Stomach (tissue), 9 donors: ENCODE data around the gene KCNG2. TPM values are rescaled to one million over a fixed set of nuclear protein-coding genes. Genes with fewer than 3 reads are reported as not detected.

Source experiments
- DNase-seq, 2 donors: peaks; one replicate each; pipeline versions ENCODE4 v3.0.0 to v3.0.0-alpha.2; 2013 to 2019
- H3K27ac ChIP-seq, 5 donors: fragments of 200-600 bp in 4 of 5; sonication (generic) in 4 of 5; one replicate each; pipeline ENCODE4 v1.5.1; 2013 to 2019; ENCODE audit warnings: mild to moderate bottlenecking in 1 of 5, moderate library complexity in 1 of 5
- H3K27me3 ChIP-seq, 3 donors: fragments of 200-600 bp; sonication (generic); one replicate each; pipeline ENCODE4 v1.5.1; 2017 to 2019; ENCODE audit warnings: mixed run types in 1 of 3
- H3K36me3 ChIP-seq, 4 donors: fragments of 200-600 bp; sonication (generic); 1 replicate in 3 of 4; 2 replicates in 1 of 4; pipeline ENCODE4 v1.5.1; 2016 to 2019
- H3K4me1 ChIP-seq, 4 donors: fragments of 200-600 bp; sonication (generic); one replicate each; pipeline ENCODE4 v1.5.1; 2016 to 2019
- H3K4me3 ChIP-seq, 4 donors: fragments of 200-600 bp; sonication (generic) in 3 of 4; one replicate each; pipeline ENCODE4 v1.5.1; 2016 to 2019; ENCODE audit warnings: mild to moderate bottlenecking in 1 of 4
- H3K9me3 ChIP-seq, 4 donors: fragments of 200-600 bp; sonication (generic); one replicate each; pipeline ENCODE4 v1.5.1; 2016 to 2019
- EP300 ChIP-seq: sonication (generic); formaldehyde crosslinking; IDR thresholded peaks from one replicate; pipeline ENCODE4 v1.6.1; 2017; ENCODE audit warnings: antibody characterized with exemption
- POLR2A ChIP-seq, 4 donors: fragments of 450-650 bp; IDR thresholded peaks; one replicate each; pipeline ENCODE4 v1.6.1; 2016; ENCODE audit warnings: antibody characterized with exemption in 4 of 4, control low read depth in 2 of 4, mild to moderate bottlenecking in 1 of 4, moderate library complexity in 1 of 4
- POLR2AphosphoS5 ChIP-seq, 3 donors: sonication (generic); formaldehyde crosslinking; IDR thresholded peaks; one replicate each; pipeline ENCODE4 v1.6.1; 2016; ENCODE audit warnings: antibody characterized with exemption in 3 of 3
- WGBS, 5 donors: extraction: QIAGEN DNeasy Blood & Tissue Kit in 3 of 5; methylation state at CpG; one replicate each; pipeline versions ENCODE4 v1.1.5 to v1.1.7; 2013 to 2018; 5-methylcytosine and 5-hydroxymethylcytosine counted together
- intact Hi-C: fragments of 100-400 bp; cut with DNase I; formaldehyde crosslinking; loops from one replicate; pipeline ENCODE4 v1.15.1; 2023; ENCODE audit warnings: low total_unique reads
- polyA plus RNA-seq, 3 donors: library from polyadenylated mRNA; stranded (reverse); fragments of 200-250 nt; gene quantifications; one replicate each; pipeline ENCODE4 v1.2.3, GENCODE V29; 2013
- total RNA-seq, 5 donors: library from RNA; depleted of rRNA; stranded (reverse); fragments of >200 nt; gene quantifications; one replicate each; pipeline versions ENCODE4 v1.1.0 to v1.2.3, GENCODE V29; 2014 to 2016
- TF ChIP-seq, protein P1 (sequence below), 7 experiments: fragments of 450-650 bp in 4 of 7; fragments of 200-600 bp in 3 of 7; sonication (generic) in 3 of 7; IDR thresholded peaks; one replicate each; pipeline ENCODE4 v1.5.1; 2016 to 2019; ENCODE audit warnings: antibody characterized with exemption in 7 of 7, control low read depth in 2 of 7, mild to moderate bottlenecking in 1 of 7
- donor health status: healthy with polysubstance abuse.
- donor health status: Bipolar disorder and iron deficiency.
- donor health status: healthy.

KCNG2 gene
- total and polyA plus RNA-seq, 8 donors, result 0.08 to 2.3 (median 0.92) TPM; not detected in 5

- DNase-seq, result no peak
- Histone ChIP-seq H3K27me3 (peaks cover 0 to 37% (median 0%) of the 10 kb centered on the region in 3 donors), H3K27ac (no peak overlapping the region), H3K9me3 (peaks cover 0 to 37% (median 27%) of the 10 kb centered on the region in 4 donors), H3K36me3 (no peaks in the 10 kb centered on the region), H3K4me3 (no peak overlapping the region), H3K4me1 (no peaks in the 10 kb centered on the region)
- intact Hi-C loops, result no loop called here
- 51 to 65% (median 59%) methylated on average over 3 of the region's 3 CpGs for WGBS, 5 donors
- no peak for TF ChIP-seq EP300
- no peak for TF ChIP-seq POLR2A (IDR thresholded peaks at IDR 0.05)
- TF ChIP-seq, protein P1, sequence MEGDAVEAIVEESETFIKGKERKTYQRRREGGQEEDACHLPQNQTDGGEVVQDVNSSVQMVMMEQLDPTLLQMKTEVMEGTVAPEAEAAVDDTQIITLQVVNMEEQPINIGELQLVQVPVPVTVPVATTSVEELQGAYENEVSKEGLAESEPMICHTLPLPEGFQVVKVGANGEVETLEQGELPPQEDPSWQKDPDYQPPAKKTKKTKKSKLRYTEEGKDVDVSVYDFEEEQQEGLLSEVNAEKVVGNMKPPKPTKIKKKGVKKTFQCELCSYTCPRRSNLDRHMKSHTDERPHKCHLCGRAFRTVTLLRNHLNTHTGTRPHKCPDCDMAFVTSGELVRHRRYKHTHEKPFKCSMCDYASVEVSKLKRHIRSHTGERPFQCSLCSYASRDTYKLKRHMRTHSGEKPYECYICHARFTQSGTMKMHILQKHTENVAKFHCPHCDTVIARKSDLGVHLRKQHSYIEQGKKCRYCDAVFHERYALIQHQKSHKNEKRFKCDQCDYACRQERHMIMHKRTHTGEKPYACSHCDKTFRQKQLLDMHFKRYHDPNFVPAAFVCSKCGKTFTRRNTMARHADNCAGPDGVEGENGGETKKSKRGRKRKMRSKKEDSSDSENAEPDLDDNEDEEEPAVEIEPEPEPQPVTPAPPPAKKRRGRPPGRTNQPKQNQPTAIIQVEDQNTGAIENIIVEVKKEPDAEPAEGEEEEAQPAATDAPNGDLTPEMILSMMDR (IDR thresholded peaks at IDR 0.05), result no peak
- TF ChIP-seq POLR2AphosphoS5 (IDR thresholded peaks at IDR 0.05), result no peak
These were observed 29.0 kb upstream of the KCNG2 start for GRCh38 chr18:79768745-79769144.

DNA sequence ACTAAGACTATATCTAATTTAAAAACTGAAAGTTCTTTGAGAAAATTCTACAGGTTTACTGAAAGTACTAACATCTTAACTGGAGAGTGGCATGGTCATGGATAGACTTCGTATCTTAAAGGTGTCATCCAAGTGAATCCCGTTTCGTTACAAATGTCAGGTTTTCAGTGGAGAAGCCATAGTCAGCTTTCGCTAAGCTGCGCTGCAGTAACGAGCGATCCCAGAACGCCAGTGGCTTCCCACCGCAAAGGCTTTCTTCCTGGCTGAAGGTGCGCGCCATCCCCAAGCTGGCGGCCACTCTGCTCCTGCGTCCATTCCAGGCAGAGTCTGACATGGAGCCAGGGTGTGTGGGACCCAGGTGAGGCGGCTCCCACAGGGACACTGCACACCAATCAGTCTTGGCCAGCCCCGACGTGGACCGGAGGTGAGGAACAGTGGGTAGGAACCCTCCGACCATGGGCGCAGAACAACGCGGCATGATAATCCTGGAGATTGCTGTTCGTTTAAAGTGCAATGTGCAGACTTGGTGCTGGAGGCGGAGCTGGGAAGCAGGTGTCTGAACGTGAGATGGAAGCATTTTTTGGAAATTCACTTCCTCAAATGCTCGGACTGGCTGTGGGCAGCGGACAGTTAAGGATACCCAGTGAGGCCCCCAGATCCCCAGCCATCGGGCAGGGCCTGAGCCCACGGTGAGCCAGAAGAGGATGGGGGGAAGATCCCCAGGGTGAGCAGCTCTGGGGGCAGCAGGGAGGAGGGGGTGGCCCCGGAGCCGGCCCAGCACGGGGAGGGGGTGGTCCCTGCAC lies 27.8 kb upstream of the KCNG2 start:
- intact Hi-C loops, result no loop called here
- no peak overlapping the region for H3K4me3 ChIP-seq

DNA sequence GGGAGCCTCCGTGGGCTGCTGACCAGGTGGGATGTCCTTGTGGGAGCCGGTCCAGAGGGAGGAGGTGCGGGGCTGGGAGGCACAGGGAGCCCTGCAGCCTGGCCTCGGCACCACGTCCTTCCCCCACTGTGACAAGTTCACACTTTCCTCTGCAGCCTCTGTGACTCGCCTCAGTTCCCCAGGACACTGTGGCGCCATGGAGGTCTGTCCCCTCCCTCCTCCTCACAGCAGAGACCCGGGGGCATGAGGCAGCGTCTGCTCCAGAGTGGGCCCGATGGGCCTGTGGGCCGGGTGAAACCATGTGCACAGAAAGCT lies 27.3 kb upstream of the KCNG2 start:
- Histone ChIP-seq H3K9me3 (peaks cover 0 to 37% (median 27%) of the 10 kb centered on the region in 4 donors), H3K4me1 (no peaks in the 10 kb centered on the region), H3K27ac (no peak overlapping the region), H3K36me3 (no peaks in the 10 kb centered on the region), H3K4me3 (no peak overlapping the region), H3K27me3 (peaks cover 0 to 52% (median 0%) of the 10 kb centered on the region in 3 donors)
- WGBS, 5 donors, result 69 to 75% (median 72%) methylated on average over 8 to 11 of the region's 11 CpGs
- TF ChIP-seq, protein P1 (IDR thresholded peaks at IDR 0.05), result no peak
- TF ChIP-seq POLR2A (IDR thresholded peaks at IDR 0.05), result no peak
- no peak for TF ChIP-seq EP300
- no peak for TF ChIP-seq POLR2AphosphoS5 (IDR thresholded peaks at IDR 0.05)
- intact Hi-C loops, result no loop called here
- DNase-seq, result no peak

More for the DNA sequence above, 27.8 kb upstream of the KCNG2 start:
- H3K27me3 ChIP-seq, result peaks cover 0 to 47% (median 0%) of the 10 kb centered on the region in 3 donors
- no peak for TF ChIP-seq EP300
- no peak for TF ChIP-seq POLR2A (IDR thresholded peaks at IDR 0.05)
- TF ChIP-seq POLR2AphosphoS5 (IDR thresholded peaks at IDR 0.05), result no peak
- TF ChIP-seq, protein P1 (IDR thresholded peaks at IDR 0.05), result no peak
- no peak for DNase-seq
- H3K9me3 ChIP-seq, result peaks cover 0 to 37% (median 27%) of the 10 kb centered on the region in 4 donors
- no peak overlapping the region for H3K27ac ChIP-seq
- WGBS, 5 donors, result 82 to 88% (median 87%) methylated on average over 28 to 31 of the region's 31 CpGs
- H3K36me3 ChIP-seq, result no peaks in the 10 kb centered on the region
- no peaks in the 10 kb centered on the region for H3K4me1 ChIP-seq

DNA sequence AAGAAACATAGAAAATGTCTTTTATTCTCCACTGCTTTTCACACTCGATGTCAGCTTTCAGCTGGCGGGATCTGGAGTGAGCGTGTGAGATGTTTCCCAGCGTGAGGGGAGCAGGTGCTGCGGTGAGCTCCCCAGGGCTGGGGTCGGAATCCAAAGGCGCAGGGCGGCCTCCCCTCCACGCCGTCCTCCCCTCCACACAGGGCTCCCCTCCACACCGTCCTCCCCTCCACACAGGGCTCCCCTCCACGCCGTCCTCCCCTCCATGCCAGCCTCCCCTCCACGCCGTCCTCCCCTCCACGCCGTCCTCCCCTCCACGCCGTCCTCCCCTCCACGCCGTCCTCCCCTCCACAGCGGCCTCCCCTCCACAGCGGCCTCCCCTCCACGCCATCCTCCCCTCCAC lies 26.9 kb upstream of the KCNG2 start:
- DNase-seq, result no peak
- Histone ChIP-seq H3K36me3 (no peaks in the 10 kb centered on the region), H3K4me1 (no peaks in the 10 kb centered on the region), H3K4me3 (no peak overlapping the region), H3K27me3 (peaks cover 0 to 56% (median 0%) of the 10 kb centered on the region in 3 donors), H3K27ac (no peak overlapping the region), H3K9me3 (peaks cover 0 to 37% (median 27%) of the 10 kb centered on the region in 4 donors)
- 74 to 88% (median 75%) methylated on average over 11 to 22 of the region's 24 CpGs for WGBS, 5 donors
- TF ChIP-seq EP300 (no peak), POLR2AphosphoS5 (IDR thresholded peaks at IDR 0.05) (no peak), POLR2A (IDR thresholded peaks at IDR 0.05) (no peak)
- TF ChIP-seq, protein P1 (IDR thresholded peaks at IDR 0.05), result no peak
- intact Hi-C loops, result no loop called here
